Activated CD4-positive, CD25-positive, alpha-beta regulatory T cell treated with anti-CD3 and anti-CD28 coated beads, Interleukin-2, amount 50 U/mL, for 16 hours (primary cell): ENCODE results near the gene INO80.

Experiments
- DNase-seq: peaks from one replicate; pipeline ENCODE4 v3.0.0-alpha.2; 2020; ENCODE audit warnings: low read depth, low spot score

INO80 gene

GRCh38 chr15:40929660-40930429 is 186.2 kb downstream of the INO80 start:
- DNase-seq = no peak
